Measurements from ENCODE around the gene ELK3. TPM values are rescaled to one million over a fixed set of nuclear protein-coding genes. Genes with fewer than 3 reads are reported as not detected.

The ELK3 gene
- total RNA-seq, 2 donors from 2014 or later: 17.1 to 18.1 TPM

DNA sequence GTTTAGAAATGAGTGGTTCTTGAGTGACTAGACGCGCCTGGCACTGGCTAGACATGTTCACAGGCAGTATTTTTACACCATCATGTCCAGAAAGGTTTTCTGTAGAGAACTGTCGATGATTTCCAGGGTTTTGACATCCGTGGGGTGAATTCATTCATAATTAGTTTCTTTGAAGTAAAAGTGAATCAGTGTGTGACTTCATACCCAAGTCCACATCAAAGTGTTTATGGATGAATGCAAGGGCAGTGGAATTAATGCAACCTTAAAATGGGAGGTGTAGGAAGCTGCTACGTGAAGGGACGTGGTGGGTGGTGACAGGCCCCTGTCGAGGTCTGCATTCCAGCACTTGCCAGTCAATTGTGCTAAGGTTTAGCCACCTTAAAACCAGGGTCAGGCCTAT lies 38.4 kb upstream of the ELK3 start:
- Mint-ChIP-seq H3K27me3 (ENCODE audit: insufficient read depth) (no peaks in the 10 kb centered on the region), H3K27ac (no peak overlapping the region), H3K4me3 (no peak overlapping the region), H3K36me3 (ENCODE audit: low read depth) (no peaks in the 10 kb centered on the region), H3K9me3 (no peaks in the 10 kb centered on the region), H3K4me1 (peaks cover under 1% of the 10 kb centered on the region)
- DNase-seq: no peak
- H3K4me3 ChIP-seq (ENCODE audit: low read length): no peak overlapping the region
- H3K4me1 ChIP-seq (ENCODE audit: control insufficient read depth, insufficient read depth, low read length): no peaks in the 10 kb centered on the region
- TF ChIP-seq, protein P1, sequence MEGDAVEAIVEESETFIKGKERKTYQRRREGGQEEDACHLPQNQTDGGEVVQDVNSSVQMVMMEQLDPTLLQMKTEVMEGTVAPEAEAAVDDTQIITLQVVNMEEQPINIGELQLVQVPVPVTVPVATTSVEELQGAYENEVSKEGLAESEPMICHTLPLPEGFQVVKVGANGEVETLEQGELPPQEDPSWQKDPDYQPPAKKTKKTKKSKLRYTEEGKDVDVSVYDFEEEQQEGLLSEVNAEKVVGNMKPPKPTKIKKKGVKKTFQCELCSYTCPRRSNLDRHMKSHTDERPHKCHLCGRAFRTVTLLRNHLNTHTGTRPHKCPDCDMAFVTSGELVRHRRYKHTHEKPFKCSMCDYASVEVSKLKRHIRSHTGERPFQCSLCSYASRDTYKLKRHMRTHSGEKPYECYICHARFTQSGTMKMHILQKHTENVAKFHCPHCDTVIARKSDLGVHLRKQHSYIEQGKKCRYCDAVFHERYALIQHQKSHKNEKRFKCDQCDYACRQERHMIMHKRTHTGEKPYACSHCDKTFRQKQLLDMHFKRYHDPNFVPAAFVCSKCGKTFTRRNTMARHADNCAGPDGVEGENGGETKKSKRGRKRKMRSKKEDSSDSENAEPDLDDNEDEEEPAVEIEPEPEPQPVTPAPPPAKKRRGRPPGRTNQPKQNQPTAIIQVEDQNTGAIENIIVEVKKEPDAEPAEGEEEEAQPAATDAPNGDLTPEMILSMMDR (conservative IDR thresholded peaks at IDR 0.05): no peak
- H3K9me3 ChIP-seq (ENCODE audit: control insufficient read depth, low read length): no peaks in the 10 kb centered on the region
- 79 to 88% methylated on average over 7 of the region's 7 CpGs for WGBS, 2 experiments (ENCODE audit: insufficient coverage in 1 of 2, insufficient read length in 1 of 2)
- no peaks in the 10 kb centered on the region for H3K27me3 ChIP-seq (ENCODE audit: control insufficient read depth, insufficient read depth, low read length, poor library complexity, severe bottlenecking)
- H3K36me3 ChIP-seq (ENCODE audit: control insufficient read depth, insufficient read depth, low read length): no peaks in the 10 kb centered on the region
- no peak overlapping the region for H3K27ac ChIP-seq (ENCODE audit: low read depth, low read length)
- no peak overlapping the region for H3K9ac ChIP-seq (ENCODE audit: extremely low read depth, low read length, poor library complexity, severe bottlenecking)

DNA sequence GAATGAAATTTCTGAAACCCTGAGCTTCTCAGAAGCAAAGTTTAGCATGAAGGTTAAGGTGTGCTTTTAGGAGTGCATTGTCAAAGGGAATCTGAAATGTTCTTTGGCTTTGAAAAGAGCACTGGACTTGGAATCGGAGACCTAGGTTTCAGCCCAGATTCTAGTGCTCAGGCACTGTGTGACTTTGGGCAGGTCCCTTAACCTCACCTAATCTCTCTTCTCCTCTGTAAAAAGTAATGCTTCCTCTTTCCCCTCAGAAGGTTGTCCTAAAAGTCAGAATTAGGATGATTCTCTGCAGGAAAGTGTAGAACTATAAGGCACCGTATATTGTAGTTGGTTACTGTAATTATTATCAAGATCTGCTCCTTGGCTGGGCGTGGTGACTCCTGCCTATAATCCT lies 38.0 kb upstream of the ELK3 start:
- no peak overlapping the region for H3K4me3 Mint-ChIP-seq
- Histone ChIP-seq H3K27ac (ENCODE audit: low read depth, low read length) (no peak overlapping the region), H3K36me3 (ENCODE audit: control insufficient read depth, insufficient read depth, low read length) (no peaks in the 10 kb centered on the region), H3K9me3 (ENCODE audit: control insufficient read depth, low read length) (no peaks in the 10 kb centered on the region), H3K27me3 (ENCODE audit: control insufficient read depth, insufficient read depth, low read length, poor library complexity, severe bottlenecking) (no peaks in the 10 kb centered on the region), H3K9ac (ENCODE audit: extremely low read depth, low read length, poor library complexity, severe bottlenecking) (no peak overlapping the region), H3K4me1 (ENCODE audit: control insufficient read depth, insufficient read depth, low read length) (no peaks in the 10 kb centered on the region), H3K4me3 (ENCODE audit: low read length) (no peak overlapping the region)
- H3K4me1 Mint-ChIP-seq: no peaks in the 10 kb centered on the region
- H3K27ac Mint-ChIP-seq: no peak overlapping the region
- no peaks in the 10 kb centered on the region for H3K9me3 Mint-ChIP-seq
- DNase-seq: no peak
- H3K27me3 Mint-ChIP-seq (ENCODE audit: insufficient read depth): no peaks in the 10 kb centered on the region
- H3K36me3 Mint-ChIP-seq (ENCODE audit: low read depth): no peaks in the 10 kb centered on the region
- 95 to 100% methylated on average over 1 to 3 of the region's 3 CpGs for WGBS, 2 experiments (ENCODE audit: insufficient coverage in 1 of 2, insufficient read length in 1 of 2)
- TF ChIP-seq, protein P1 (conservative IDR thresholded peaks at IDR 0.05): no peak

DNA sequence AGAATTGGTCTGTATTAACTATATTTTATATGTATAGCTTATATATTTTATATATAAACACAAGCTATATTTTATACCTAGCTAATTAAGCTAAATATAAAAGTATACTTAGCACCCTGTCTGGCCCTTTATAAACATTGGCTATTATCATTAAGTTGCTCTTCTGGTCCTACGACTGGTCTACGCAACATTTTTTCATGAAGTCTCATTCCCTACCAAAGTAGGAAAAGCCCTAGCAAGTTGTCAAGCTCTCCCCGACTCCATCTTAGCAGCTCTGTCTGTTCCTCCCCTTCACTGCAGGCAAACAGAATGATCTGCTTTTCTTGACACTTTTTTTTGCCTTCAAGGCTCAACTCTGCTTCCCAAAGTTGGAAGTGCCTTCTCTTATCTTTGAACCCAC lies 36.7 kb upstream of the ELK3 start:
- H3K4me3 Mint-ChIP-seq: no peak overlapping the region
- 93 to 94% methylated on average over 3 of the region's 3 CpGs for WGBS, 2 experiments (ENCODE audit: insufficient coverage in 1 of 2, insufficient read length in 1 of 2)
- no peak overlapping the region for H3K27ac Mint-ChIP-seq
- H3K9me3 Mint-ChIP-seq: no peaks in the 10 kb centered on the region
- TF ChIP-seq, protein P1 (conservative IDR thresholded peaks at IDR 0.05): no peak
- no peaks in the 10 kb centered on the region for H3K27me3 Mint-ChIP-seq (ENCODE audit: insufficient read depth)
- no peaks in the 10 kb centered on the region for H3K27me3 ChIP-seq (ENCODE audit: control insufficient read depth, insufficient read depth, low read length, poor library complexity, severe bottlenecking)
- no peak for DNase-seq
- no peak overlapping the region for H3K27ac ChIP-seq (ENCODE audit: low read depth, low read length)
- H3K36me3 Mint-ChIP-seq (ENCODE audit: low read depth): no peaks in the 10 kb centered on the region
- H3K4me3 ChIP-seq (ENCODE audit: low read length): no peak overlapping the region
- no peaks in the 10 kb centered on the region for H3K9me3 ChIP-seq (ENCODE audit: control insufficient read depth, low read length)
- no peaks in the 10 kb centered on the region for H3K4me1 Mint-ChIP-seq
- H3K9ac ChIP-seq (ENCODE audit: extremely low read depth, low read length, poor library complexity, severe bottlenecking): no peak overlapping the region
- H3K36me3 ChIP-seq (ENCODE audit: control insufficient read depth, insufficient read depth, low read length): no peaks in the 10 kb centered on the region
- no peaks in the 10 kb centered on the region for H3K4me1 ChIP-seq (ENCODE audit: control insufficient read depth, insufficient read depth, low read length)

All from endodermal cell (in vitro differentiated cells).